ENCODE results near the gene KRTAP9-7. TPM values are rescaled to one million over a fixed set of nuclear protein-coding genes. Genes with fewer than 3 reads are reported as not detected.

Gene KRTAP9-7
- total and polyA plus RNA-seq, 10 of the 15 experiments (the other 5 are each of a cell fraction or from before 2014, with no cell fraction given), result not detected

- TF ChIP-seq CBX5 (IDR thresholded peaks at IDR 0.05; ENCODE audit: low read depth), result no peak
- no peak for TF ChIP-seq JUND (IDR thresholded peaks at IDR 0.05; ENCODE audit: low read depth, low read length)
- no peak for TF ChIP-seq USF1 (IDR thresholded peaks at IDR 0.05; ENCODE audit: borderline replicate concordance, extremely low read length, insufficient read depth, low read depth, low read length)
Observed at GRCh38 chr17:41230094-41230493, 45.4 kb upstream of the KRTAP9-7 start (continued).

DNA sequence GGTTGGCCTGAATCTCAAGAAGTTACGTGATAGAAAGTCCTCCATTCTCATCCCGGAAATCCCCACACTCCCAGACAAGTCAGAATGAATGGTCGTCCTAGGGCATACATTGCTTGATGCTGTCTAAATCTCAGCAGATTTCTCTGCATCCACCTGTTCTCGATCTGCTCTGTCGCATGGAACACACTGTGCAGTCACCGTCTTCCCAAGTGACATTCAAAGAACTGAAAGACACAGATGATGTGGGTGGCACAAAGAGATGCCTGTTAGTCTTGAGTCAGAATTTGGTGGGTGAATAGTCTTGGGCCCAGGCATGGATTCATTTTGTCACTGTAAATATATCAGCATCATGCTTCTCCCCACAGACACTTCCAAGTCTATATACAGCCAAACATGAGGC lies 43.8 kb upstream of the KRTAP9-7 start:
- no peak for ATAC-seq
- H3K27ac ChIP-seq (ENCODE audit: control insufficient read depth, insufficient read depth), result no peak overlapping the region
- H4K20me1 ChIP-seq (ENCODE audit: control insufficient read depth, insufficient read depth), result no peaks in the 10 kb centered on the region
- in situ Hi-C loops (cut with MboI), result no loop called here
- no peak for FAIRE-seq
- 46% methylated on average over 6 of the region's 6 CpGs for WGBS (ENCODE audit: insufficient coverage, insufficient replicate concordance, low lambda C conversion rate, missing lambda C conversion rate)
- H3K4me1 ChIP-seq (ENCODE audit: control insufficient read depth, insufficient read depth, low read length), result no peaks in the 10 kb centered on the region
- intact Hi-C loops (cut with micrococcal nuclease; ENCODE audit: unreplicated experiment), result no loop called here
- DNase-seq (ENCODE audit: low read depth, low spot score), result no peak
- BruUV-seq (replicated peaks), result no TSS peak
- peaks cover 0 to 3% of the 10 kb centered on the region in 2 experiments; a peak in 1 of 4 replicates for H3K27me3 ChIP-seq (replicated peaks in 1 of 2; ENCODE audit: control insufficient read depth in 2 of 2, insufficient read depth in 2 of 2, low read length in 1 of 2)
- TF ChIP-seq SIN3A (IDR thresholded peaks at IDR 0.05; ENCODE audit: low read depth, low read length), result no peak
- no peak for TF ChIP-seq POU2F2 (IDR thresholded peaks at IDR 0.05; ENCODE audit: borderline replicate concordance, low read depth, low read length)
- no peak for TF ChIP-seq CBX5 (IDR thresholded peaks at IDR 0.05; ENCODE audit: low read depth)
- TF ChIP-seq KLF5 (IDR thresholded peaks at IDR 0.05; ENCODE audit: partially characterized antibody), result no peak
- TF ChIP-seq HDGF (IDR thresholded peaks at IDR 0.05), result no peak
- TF ChIP-seq ETV6 (conservative IDR thresholded peaks at IDR 0.05 in 1 of 2, IDR thresholded peaks at IDR 0.05 in 1 of 2; ENCODE audit: borderline replicate concordance in 1 of 2, low read depth in 1 of 2), result no peak
- TF ChIP-seq, protein P1, sequence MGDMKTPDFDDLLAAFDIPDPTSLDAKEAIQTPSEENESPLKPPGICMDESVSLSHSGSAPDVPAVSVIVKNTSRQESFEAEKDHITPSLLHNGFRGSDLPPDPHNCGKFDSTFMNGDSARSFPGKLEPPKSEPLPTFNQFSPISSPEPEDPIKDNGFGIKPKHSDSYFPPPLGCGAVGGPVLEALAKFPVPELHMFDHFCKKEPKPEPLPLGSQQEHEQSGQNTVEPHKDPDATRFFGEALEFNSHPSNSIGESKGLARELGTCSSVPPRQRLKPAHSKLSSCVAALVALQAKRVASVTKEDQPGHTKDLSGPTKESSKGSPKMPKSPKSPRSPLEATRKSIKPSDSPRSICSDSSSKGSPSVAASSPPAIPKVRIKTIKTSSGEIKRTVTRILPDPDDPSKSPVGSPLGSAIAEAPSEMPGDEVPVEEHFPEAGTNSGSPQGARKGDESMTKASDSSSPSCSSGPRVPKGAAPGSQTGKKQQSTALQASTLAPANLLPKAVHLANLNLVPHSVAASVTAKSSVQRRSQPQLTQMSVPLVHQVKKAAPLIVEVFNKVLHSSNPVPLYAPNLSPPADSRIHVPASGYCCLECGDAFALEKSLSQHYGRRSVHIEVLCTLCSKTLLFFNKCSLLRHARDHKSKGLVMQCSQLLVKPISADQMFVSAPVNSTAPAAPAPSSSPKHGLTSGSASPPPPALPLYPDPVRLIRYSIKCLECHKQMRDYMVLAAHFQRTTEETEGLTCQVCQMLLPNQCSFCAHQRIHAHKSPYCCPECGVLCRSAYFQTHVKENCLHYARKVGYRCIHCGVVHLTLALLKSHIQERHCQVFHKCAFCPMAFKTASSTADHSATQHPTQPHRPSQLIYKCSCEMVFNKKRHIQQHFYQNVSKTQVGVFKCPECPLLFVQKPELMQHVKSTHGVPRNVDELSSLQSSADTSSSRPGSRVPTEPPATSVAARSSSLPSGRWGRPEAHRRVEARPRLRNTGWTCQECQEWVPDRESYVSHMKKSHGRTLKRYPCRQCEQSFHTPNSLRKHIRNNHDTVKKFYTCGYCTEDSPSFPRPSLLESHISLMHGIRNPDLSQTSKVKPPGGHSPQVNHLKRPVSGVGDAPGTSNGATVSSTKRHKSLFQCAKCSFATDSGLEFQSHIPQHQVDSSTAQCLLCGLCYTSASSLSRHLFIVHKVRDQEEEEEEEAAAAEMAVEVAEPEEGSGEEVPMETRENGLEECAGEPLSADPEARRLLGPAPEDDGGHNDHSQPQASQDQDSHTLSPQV (IDR thresholded peaks at IDR 0.05), result no peak
- TF ChIP-seq TCF7 (IDR thresholded peaks at IDR 0.05; ENCODE audit: borderline replicate concordance), result no peak
- no peak for TF ChIP-seq NKRF (conservative IDR thresholded peaks at IDR 0.05)
- TF ChIP-seq, protein P2, sequence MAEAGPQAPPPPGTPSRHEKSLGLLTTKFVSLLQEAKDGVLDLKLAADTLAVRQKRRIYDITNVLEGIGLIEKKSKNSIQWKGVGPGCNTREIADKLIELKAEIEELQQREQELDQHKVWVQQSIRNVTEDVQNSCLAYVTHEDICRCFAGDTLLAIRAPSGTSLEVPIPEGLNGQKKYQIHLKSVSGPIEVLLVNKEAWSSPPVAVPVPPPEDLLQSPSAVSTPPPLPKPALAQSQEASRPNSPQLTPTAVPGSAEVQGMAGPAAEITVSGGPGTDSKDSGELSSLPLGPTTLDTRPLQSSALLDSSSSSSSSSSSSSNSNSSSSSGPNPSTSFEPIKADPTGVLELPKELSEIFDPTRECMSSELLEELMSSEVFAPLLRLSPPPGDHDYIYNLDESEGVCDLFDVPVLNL (IDR thresholded peaks at IDR 0.05; ENCODE audit: low read depth, low read length), result no peak
- no peak for TF ChIP-seq RFX5 (IDR thresholded peaks at IDR 0.05; ENCODE audit: low read depth, low read length)
- TF ChIP-seq TCF3 (IDR thresholded peaks at IDR 0.05; ENCODE audit: borderline replicate concordance, insufficient read depth, low read depth, low read length), result no peak
- POLR2A ChIA-PET, result no interaction called here
- H3K36me3 ChIP-seq (ENCODE audit: control insufficient read depth in 2 of 2, insufficient read depth in 2 of 2, low read length in 1 of 2), result no peaks in the 10 kb centered on the region
- SMC1A ChIA-PET (ENCODE audit: uncharacterized antibody, unreplicated experiment), result no interaction called here
- H3K9me3 ChIP-seq (replicated peaks; ENCODE audit: control insufficient read depth, insufficient read depth, low read length), result no peaks in the 10 kb centered on the region
- H2AFZ ChIP-seq (ENCODE audit: control insufficient read depth, low read depth, low read length), result no peak overlapping the region
- no peak overlapping the region for H3K4me2 ChIP-seq (ENCODE audit: control insufficient read depth, insufficient read depth)
- RAD21 ChIA-PET (ENCODE audit: unreplicated experiment), result no interaction called here
- H3K79me2 ChIP-seq (ENCODE audit: control insufficient read depth, insufficient read depth, low read length), result no peaks in the 10 kb centered on the region
- CTCF ChIA-PET, result no interaction called here
- no peak overlapping the region for H3K4me3 ChIP-seq
- H3K9ac ChIP-seq (ENCODE audit: control insufficient read depth, insufficient read depth, low read length), result no peak overlapping the region

Measured in GM12878 (cell line).